ENCODE results near the gene SH3D19. TPM values are rescaled to one million over a fixed set of nuclear protein-coding genes. Genes with fewer than 3 reads are reported as not detected.

SH3D19 gene
- total RNA-seq, 3 donors from 2014 or later: 97.5 to 140 (median 102) TPM

GRCh38 chr4:151166636-151167035 lies 158.8 kb downstream of the SH3D19 start:
- intact Hi-C loops (cut with DNase I, micrococcal nuclease): no loop called here
- ATAC-seq (no peak), DNase-seq (no peak)
- Histone ChIP-seq H3K4me3 (no peak overlapping the region), H3K36me3 (ENCODE audit: low read depth) (no peaks in the 10 kb centered on the region), H3K4me1 (ENCODE audit: low read depth) (no peaks in the 10 kb centered on the region), H3K9me3 (no peaks in the 10 kb centered on the region)
- TF ChIP-seq, protein P1, sequence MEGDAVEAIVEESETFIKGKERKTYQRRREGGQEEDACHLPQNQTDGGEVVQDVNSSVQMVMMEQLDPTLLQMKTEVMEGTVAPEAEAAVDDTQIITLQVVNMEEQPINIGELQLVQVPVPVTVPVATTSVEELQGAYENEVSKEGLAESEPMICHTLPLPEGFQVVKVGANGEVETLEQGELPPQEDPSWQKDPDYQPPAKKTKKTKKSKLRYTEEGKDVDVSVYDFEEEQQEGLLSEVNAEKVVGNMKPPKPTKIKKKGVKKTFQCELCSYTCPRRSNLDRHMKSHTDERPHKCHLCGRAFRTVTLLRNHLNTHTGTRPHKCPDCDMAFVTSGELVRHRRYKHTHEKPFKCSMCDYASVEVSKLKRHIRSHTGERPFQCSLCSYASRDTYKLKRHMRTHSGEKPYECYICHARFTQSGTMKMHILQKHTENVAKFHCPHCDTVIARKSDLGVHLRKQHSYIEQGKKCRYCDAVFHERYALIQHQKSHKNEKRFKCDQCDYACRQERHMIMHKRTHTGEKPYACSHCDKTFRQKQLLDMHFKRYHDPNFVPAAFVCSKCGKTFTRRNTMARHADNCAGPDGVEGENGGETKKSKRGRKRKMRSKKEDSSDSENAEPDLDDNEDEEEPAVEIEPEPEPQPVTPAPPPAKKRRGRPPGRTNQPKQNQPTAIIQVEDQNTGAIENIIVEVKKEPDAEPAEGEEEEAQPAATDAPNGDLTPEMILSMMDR (IDR thresholded peaks at IDR 0.05): no peak

- no peak for ATAC-seq
- intact Hi-C loops (cut with DNase I, micrococcal nuclease): no loop called here
- TF ChIP-seq, protein P1 (IDR thresholded peaks at IDR 0.05): no peak
Measured at GRCh38 chr4:151165205-151166000, 160.0 kb downstream of the SH3D19 start.

DNA sequence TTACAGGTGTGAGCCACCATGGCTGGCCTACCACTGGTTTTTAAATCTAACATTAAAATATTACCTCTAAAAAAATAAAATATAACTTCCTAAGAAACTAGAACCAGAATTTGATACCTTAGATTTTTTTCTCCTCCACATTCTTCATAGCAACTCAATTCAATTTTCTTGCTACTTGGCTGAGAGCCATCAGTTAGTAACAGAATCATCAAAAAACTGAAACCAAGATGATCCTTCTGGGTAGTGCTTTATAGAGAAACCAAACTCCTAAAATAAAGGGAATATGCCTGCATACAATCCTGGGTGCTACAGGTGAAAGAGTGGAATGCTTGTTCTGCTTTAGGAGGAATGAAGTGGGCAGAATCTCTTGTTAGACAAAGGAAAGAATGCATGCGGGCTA lies 161.6 kb downstream of the SH3D19 start:
- Histone ChIP-seq H3K9me3 (no peaks in the 10 kb centered on the region), H3K36me3 (ENCODE audit: low read depth) (no peaks in the 10 kb centered on the region), H3K4me1 (ENCODE audit: low read depth) (no peaks in the 10 kb centered on the region), H3K4me3 (no peak overlapping the region)
- ATAC-seq (no peak), DNase-seq (no peak)
- intact Hi-C loops (cut with DNase I, micrococcal nuclease): no loop called here
- TF ChIP-seq, protein P1 (IDR thresholded peaks at IDR 0.05): no peak

More at GRCh38 chr4:151165205-151166000, 160.0 kb downstream of the SH3D19 start:
- no peak for DNase-seq
- Histone ChIP-seq H3K36me3 (ENCODE audit: low read depth) (no peaks in the 10 kb centered on the region), H3K9me3 (no peaks in the 10 kb centered on the region), H3K4me3 (no peak overlapping the region), H3K4me1 (ENCODE audit: low read depth) (no peaks in the 10 kb centered on the region)

- intact Hi-C loops (cut with DNase I, micrococcal nuclease): no loop called here
- DNase-seq (no peak), ATAC-seq (no peak)
- Histone ChIP-seq H3K9me3 (no peaks in the 10 kb centered on the region), H3K4me1 (ENCODE audit: low read depth) (no peaks in the 10 kb centered on the region), H3K36me3 (ENCODE audit: low read depth) (no peaks in the 10 kb centered on the region), H3K4me3 (no peak overlapping the region)
- TF ChIP-seq, protein P1 (IDR thresholded peaks at IDR 0.05): no peak
Measured at GRCh38 chr4:151158979-151159378, 166.4 kb downstream of the SH3D19 start.

GRCh38 chr4:151157543-151157942 lies 167.9 kb downstream of the SH3D19 start:
- DNase-seq (no peak), ATAC-seq (no peak)
- intact Hi-C loops (cut with DNase I, micrococcal nuclease): no loop called here
- Histone ChIP-seq H3K9me3 (no peaks in the 10 kb centered on the region), H3K4me1 (ENCODE audit: low read depth) (no peaks in the 10 kb centered on the region), H3K36me3 (ENCODE audit: low read depth) (no peaks in the 10 kb centered on the region), H3K4me3 (no peak overlapping the region)
- TF ChIP-seq, protein P1 (IDR thresholded peaks at IDR 0.05): no peak
